K562 (cell line): ENCODE measurements around the gene CPED1. TPM values are rescaled to one million over a fixed set of nuclear protein-coding genes. Genes with fewer than 3 reads are reported as not detected.
"Not testable (repeated sequence)": the region's sequence is repeated elsewhere in the genome, so short reads cannot be mapped to it uniquely, and the experiment has no call there.

Experiments
- ATAC-seq: fragments of 200-7000 bp; cut with Tn5 transposase; 3 replicates; pipeline ENCODE4 v1.9.1; 2020; ENCODE audit warnings: moderate library complexity
- BruUV-seq: library from RNA; stranded (reverse); fragments of 400-500 nt; replicated peaks from 2 replicates; lab custom pipeline; 2021; lab: Mats Ljungman, UMichigan
- CTCF ChIA-PET: fragments of 300-600 bp; formaldehyde crosslinking; extraction: SDS; loops from one replicate; lab custom pipeline; 2021; ENCODE audit warnings: low intra/inter-chr PET ratio; lab: Yijun Ruan, JAX
- POLR2A ChIA-PET: fragments of 300-600, 350-650 bp; sonication (Branson Sonifier 250); formaldehyde crosslinking; extraction: SDS; loops from one replicate; lab custom pipeline; 2021; ENCODE audit warnings: antibody characterized with exemption, inconsistent platforms; lab: Yijun Ruan, JAX
- DNase-seq, 4 experiments: peaks; one replicate each; pipeline versions ENCODE4 v3.0.0 to v3.0.0-alpha.2; 2011 to 2018; ENCODE audit warnings: low spot score in 3 of 4, mixed read lengths in 3 of 4; ENCODE audit errors: extremely low read depth in 1 of 4
- FAIRE-seq: peaks from 2 replicates; lab custom pipeline; 2011; peaks lifted over from hg19 to GRCh38; lab: Jason Lieb, UNC
- H2AFZ ChIP-seq: 2 replicates; pipeline ENCODE4 v1.6.0; 2011; ENCODE audit warnings: low read depth, low read length, control low read depth, inconsistent platforms
- H3K27ac ChIP-seq: fragments of 200-600 bp; 3 replicates; pipeline ENCODE4 v1.8.0; 2011; ENCODE audit warnings: low read depth, mild to moderate bottlenecking, control low read depth, inconsistent platforms, low read length, moderate library complexity, mixed read lengths; ENCODE audit errors: extremely low read depth
- H3K27me3 ChIP-seq, 2 experiments: fragments of 300-600 bp in 1 of 2; 2 replicates in 1 of 2; 3 replicates in 1 of 2; pipeline versions ENCODE4 v1.6.0 to v1.8.0; 2011; ENCODE audit warnings: inconsistent platforms in 2 of 2, low read length in 2 of 2, mild to moderate bottlenecking in 1 of 2, mixed read lengths in 1 of 2, moderate library complexity in 1 of 2; ENCODE audit not compliant: control insufficient read depth in 2 of 2, insufficient read depth in 2 of 2
- H3K36me3 ChIP-seq: fragments of 300-600 bp; 3 replicates; pipeline ENCODE4 v1.8.0; 2011; ENCODE audit warnings: mild to moderate bottlenecking, low read length, inconsistent platforms; ENCODE audit not compliant: control insufficient read depth, insufficient read depth
- H3K4me1 ChIP-seq, 2 experiments: fragments of 200-600 bp in 1 of 2; replicated peaks in 1 of 2; 2 replicates in 1 of 2; 3 replicates in 1 of 2; pipeline versions ENCODE4 v1.5.1 to v1.8.0; 2011; ENCODE audit warnings: inconsistent platforms in 2 of 2, low read length in 2 of 2, mild to moderate bottlenecking in 1 of 2, mixed read lengths in 1 of 2, moderate library complexity in 1 of 2; ENCODE audit not compliant: control insufficient read depth in 2 of 2, insufficient read depth in 2 of 2
- H3K4me2 ChIP-seq: 2 replicates; pipeline ENCODE4 v1.6.1; 2011; ENCODE audit warnings: low read length, control low read depth, inconsistent platforms, mixed read lengths; ENCODE audit not compliant: insufficient read depth
- H3K4me3 ChIP-seq: fragments of 200-600 bp; sonication (generic), shearing (Covaris generic); 2 replicates; pipeline ENCODE4 v1.5.1; 2016; ENCODE audit warnings: control low read depth, inconsistent platforms
- H3K79me2 ChIP-seq: fragments of 200-600 bp; 3 replicates; pipeline ENCODE4 v1.8.0; 2011; ENCODE audit warnings: low read length, inconsistent platforms; ENCODE audit not compliant: control insufficient read depth, insufficient read depth
- H3K9ac ChIP-seq, 2 experiments: 2 replicates each; pipeline versions ENCODE4 v1.6.0 to v1.6.1; 2011; ENCODE audit warnings: low read depth in 2 of 2, low read length in 2 of 2, control low read depth in 1 of 2, inconsistent platforms in 1 of 2, mild to moderate bottlenecking in 1 of 2, mixed read lengths in 1 of 2; ENCODE audit not compliant: insufficient read depth in 1 of 2
- H3K9me1 ChIP-seq: one replicate; pipeline ENCODE4 v1.6.0; 2011; ENCODE audit warnings: inconsistent platforms, mild to moderate bottlenecking, low read length, moderate library complexity; ENCODE audit not compliant: control insufficient read depth, insufficient read depth
- H3K9me3 ChIP-seq: replicated peaks from 2 replicates; pipeline ENCODE4 v1.5.1; 2011; ENCODE audit warnings: low read depth, low read length, inconsistent platforms; ENCODE audit not compliant: control insufficient read depth, insufficient read depth
- H4K20me1 ChIP-seq: replicated peaks from 2 replicates; pipeline ENCODE4 v1.6.1; 2011; ENCODE audit warnings: low read length, inconsistent platforms, mixed read lengths; ENCODE audit not compliant: control insufficient read depth, insufficient read depth
- DMBX1 ChIP-seq: fragments of 250-450 bp; sonication (Bioruptor Pico); IDR thresholded peaks from 2 replicates; pipeline ENCODE4 v1.8.0; 2022; ENCODE audit warnings: inconsistent platforms, mild to moderate bottlenecking, moderate library complexity, borderline replicate concordance
- EHMT2 ChIP-seq: fragments of 450-650 bp; IDR thresholded peaks from 2 replicates; pipeline ENCODE4 v1.6.1; 2018; ENCODE audit warnings: antibody characterized with exemption
- HIVEP1 ChIP-seq: fragments of 250-450 bp; sonication (Bioruptor Pico); IDR thresholded peaks from 2 replicates; pipeline ENCODE4 v1.4.0; 2020; ENCODE audit warnings: mild to moderate bottlenecking
- ILK ChIP-seq: fragments of 450-650 bp; IDR thresholded peaks from 2 replicates; pipeline ENCODE4 v1.6.1; 2016; ENCODE audit warnings: missing genetic modification characterization, low read depth, mild to moderate bottlenecking, missing compliant biosample characterization, moderate library complexity, borderline replicate concordance
- MECOM ChIP-seq: fragments of 250-450 bp; sonication (Bioruptor Pico); IDR thresholded peaks from 2 replicates; pipeline ENCODE4 v1.8.0; 2022; ENCODE audit warnings: inconsistent platforms
- MEF2D ChIP-seq: conservative IDR thresholded peaks from 2 replicates; pipeline ENCODE4 v1.6.1; 2016; ENCODE audit warnings: low read depth, missing genetic modification characterization, missing compliant biosample characterization
- TOE1 ChIP-seq, 2 experiments: fragments of 450-650 bp in 1 of 2; sonication (generic) in 1 of 2; formaldehyde crosslinking in 1 of 2; IDR thresholded peaks; 2 replicates each; pipeline versions ENCODE4 v1.7.1 to v1.8.0; 2016 to 2022; ENCODE audit warnings: borderline replicate concordance in 2 of 2, mild to moderate bottlenecking in 2 of 2, antibody characterized with exemption in 1 of 2, inconsistent platforms in 1 of 2, low read depth in 1 of 2, missing genetic modification reagents in 1 of 2, moderate library complexity in 1 of 2
- TRIM28 ChIP-seq: fragments of 450-650 bp; IDR thresholded peaks from 2 replicates; pipeline ENCODE4 v1.6.1; 2017
- XRCC3 ChIP-seq: fragments of 450-650 bp; IDR thresholded peaks from 2 replicates; pipeline ENCODE4 v1.6.1; 2017; ENCODE audit warnings: mild to moderate bottlenecking, moderate library complexity
- ZNF3 ChIP-seq: fragments of 250-450 bp; sonication (Bioruptor Pico); IDR thresholded peaks from 2 replicates; pipeline ENCODE4 v1.5.0; 2021; ENCODE audit warnings: mild to moderate bottlenecking, moderate library complexity
- ZNF311 ChIP-seq: fragments of 250-450 bp; sonication (Bioruptor Pico); IDR thresholded peaks from 2 replicates; pipeline ENCODE4 v1.4.0; 2020; ENCODE audit warnings: mild to moderate bottlenecking, moderate library complexity
- WGBS: fragments of 100-300 bp; shearing (Covaris generic); methylation state at CpG from one replicate; pipeline ENCODE4 v1.1.6; 2016; ENCODE audit warnings: low coverage, mixed read lengths; ENCODE audit not compliant: insufficient coverage; ENCODE audit errors: missing lambda C conversion rate; 5-methylcytosine and 5-hydroxymethylcytosine counted together
- in situ Hi-C: fragments of 300-500 bp; cut with MboI; formaldehyde crosslinking; loops from 4 replicates; pipeline ENCODE4 v1.15.0; 2018; ENCODE audit warnings: inconsistent platforms, mixed read lengths
- intact Hi-C: fragments of 100-400 bp; cut with micrococcal nuclease; formaldehyde crosslinking; loops from 2 replicates; pipeline ENCODE4 v1.14.2; 2022
- polyA plus RNA-seq, 8 experiments: library from polyadenylated mRNA; depleted of rRNA in 4 of 8; stranded (reverse) in 5 of 8; unstranded in 3 of 8; fragments of >200 nt; fragmentation: Nextera tagmentation in 2 of 8; fragmentation: Illumina TruSeq in 1 of 8; extraction: Ambion mirVana in 2 of 8; extraction: Trizol in 1 of 8; gene quantifications; 2 replicates each; pipeline versions ENCODE4 v1.2.1 to v1.2.3, GENCODE V29; 2011 to 2014; ENCODE audit warnings: inconsistent platforms in 1 of 8, missing spikeins in 1 of 8
- total RNA-seq, 7 experiments: library from RNA; depleted of rRNA in 6 of 7; stranded (reverse); fragments of >200 nt in 6 of 7; fragmentation: Illumina TruSeq in 2 of 7; extraction: Trizol in 2 of 7; gene quantifications; 2 replicates each; pipeline versions ENCODE4 v1.2.1 to v1.2.3, GENCODE V29; 2011 to 2021; ENCODE audit warnings: low replicate concordance in 1 of 7
- TF ChIP-seq, protein P1 (sequence below): fragments of 450-650 bp; IDR thresholded peaks from 2 replicates; pipeline ENCODE4 v1.7.0; 2016; ENCODE audit warnings: borderline replicate concordance
- TF ChIP-seq, protein P2 (sequence below), 2 experiments: fragments of 200-800 bp in 1 of 2; sonication (Bioruptor generic) in 1 of 2; sonication (generic) in 1 of 2; formaldehyde crosslinking in 1 of 2; IDR thresholded peaks in 1 of 2; conservative IDR thresholded peaks in 1 of 2; 2 replicates each; pipeline versions ENCODE4 v1.5.0 to v1.6.1; 2016 to 2020; ENCODE audit warnings: missing compliant biosample characterization in 1 of 2, missing genetic modification characterization in 1 of 2, missing genetic modification reagents in 1 of 2
- TF ChIP-seq, protein P3 (sequence below): fragments of 250-450 bp; sonication (Bioruptor Pico); IDR thresholded peaks from 2 replicates; pipeline ENCODE4 v1.5.0; 2021; ENCODE audit warnings: mild to moderate bottlenecking, moderate library complexity

CPED1 gene
- total and polyA plus RNA-seq, 9 of the 15 experiments (the other 6 are each of a cell fraction or from before 2014, with no cell fraction given) = 195 to 393 (median 290) TPM

DNA sequence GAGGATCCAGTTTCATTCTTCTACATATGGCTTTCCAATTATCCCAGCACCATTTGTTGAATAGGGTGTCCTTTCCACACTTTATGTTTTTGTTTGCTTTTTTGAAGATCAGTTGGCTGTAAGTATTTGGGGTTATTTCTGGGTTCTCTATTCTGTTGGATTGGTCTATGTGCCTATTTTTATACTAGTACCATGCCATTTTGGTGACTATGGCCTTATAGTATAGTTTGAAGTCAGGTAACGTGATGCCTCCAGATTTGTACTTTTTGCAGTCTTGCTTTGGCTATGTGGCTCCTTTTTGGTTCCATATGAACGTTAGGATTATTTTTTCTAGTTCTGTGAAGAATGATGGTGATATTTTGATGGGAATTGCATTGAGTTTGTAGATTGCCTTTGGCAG lies 48.8 kb downstream of the CPED1 start:
- POLR2A ChIA-PET = interaction anchor here (2.2 to 2.9 kb wide), 2 partner anchors 9 to 13 kb away, joined by 6 to 21 read pairs; no protein-coding TSS in a partner anchor
- intact Hi-C loops; TF ChIP-seq TOE1 (CRISPR knock-in tag; IDR thresholded peaks at IDR 0.05; ENCODE audit: borderline replicate concordance, low read depth): not testable (repeated sequence)
- 0 out of 2 replicates have a peak, but pooled peaks have one; percentile 15 for TF ChIP-seq ZNF3 (CRISPR knock-in tag)
- TF ChIP-seq ILK = 0 out of 2 replicates have a peak, but pooled peaks have one; percentile 16
- TF ChIP-seq, protein P1, sequence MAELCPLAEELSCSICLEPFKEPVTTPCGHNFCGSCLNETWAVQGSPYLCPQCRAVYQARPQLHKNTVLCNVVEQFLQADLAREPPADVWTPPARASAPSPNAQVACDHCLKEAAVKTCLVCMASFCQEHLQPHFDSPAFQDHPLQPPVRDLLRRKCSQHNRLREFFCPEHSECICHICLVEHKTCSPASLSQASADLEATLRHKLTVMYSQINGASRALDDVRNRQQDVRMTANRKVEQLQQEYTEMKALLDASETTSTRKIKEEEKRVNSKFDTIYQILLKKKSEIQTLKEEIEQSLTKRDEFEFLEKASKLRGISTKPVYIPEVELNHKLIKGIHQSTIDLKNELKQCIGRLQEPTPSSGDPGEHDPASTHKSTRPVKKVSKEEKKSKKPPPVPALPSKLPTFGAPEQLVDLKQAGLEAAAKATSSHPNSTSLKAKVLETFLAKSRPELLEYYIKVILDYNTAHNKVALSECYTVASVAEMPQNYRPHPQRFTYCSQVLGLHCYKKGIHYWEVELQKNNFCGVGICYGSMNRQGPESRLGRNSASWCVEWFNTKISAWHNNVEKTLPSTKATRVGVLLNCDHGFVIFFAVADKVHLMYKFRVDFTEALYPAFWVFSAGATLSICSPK = 0 out of 2 replicates have a peak, but pooled peaks have one; percentile 51
- 0 out of 2 replicates have a peak, but pooled peaks have one; percentile 14 for TF ChIP-seq TOE1 (IDR thresholded peaks at IDR 0.05; ENCODE audit: borderline replicate concordance)
- 0 out of 2 replicates have a peak, but pooled peaks have one; percentile 27 for TF ChIP-seq MEF2D (tag)
- TF ChIP-seq DMBX1 (CRISPR knock-in tag) = peak; percentile 39; the same call in 1 of the 2 replicates
- peak; percentile 42; the same call in 1 of the 2 replicates for TF ChIP-seq ZNF311 (CRISPR knock-in tag)
- TF ChIP-seq, protein P2, sequence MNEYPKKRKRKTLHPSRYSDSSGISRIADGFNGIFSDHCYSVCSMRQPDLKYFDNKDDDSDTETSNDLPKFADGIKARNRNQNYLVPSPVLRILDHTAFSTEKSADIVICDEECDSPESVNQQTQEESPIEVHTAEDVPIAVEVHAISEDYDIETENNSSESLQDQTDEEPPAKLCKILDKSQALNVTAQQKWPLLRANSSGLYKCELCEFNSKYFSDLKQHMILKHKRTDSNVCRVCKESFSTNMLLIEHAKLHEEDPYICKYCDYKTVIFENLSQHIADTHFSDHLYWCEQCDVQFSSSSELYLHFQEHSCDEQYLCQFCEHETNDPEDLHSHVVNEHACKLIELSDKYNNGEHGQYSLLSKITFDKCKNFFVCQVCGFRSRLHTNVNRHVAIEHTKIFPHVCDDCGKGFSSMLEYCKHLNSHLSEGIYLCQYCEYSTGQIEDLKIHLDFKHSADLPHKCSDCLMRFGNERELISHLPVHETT (CRISPR knock-in tag; conservative IDR thresholded peaks at IDR 0.05 in 1 of 2, IDR thresholded peaks at IDR 0.05 in 1 of 2) = 0 out of 4 replicates have a peak, but pooled peaks of 1 of the 2 experiments have one; percentile 31
- TF ChIP-seq, protein P3, sequence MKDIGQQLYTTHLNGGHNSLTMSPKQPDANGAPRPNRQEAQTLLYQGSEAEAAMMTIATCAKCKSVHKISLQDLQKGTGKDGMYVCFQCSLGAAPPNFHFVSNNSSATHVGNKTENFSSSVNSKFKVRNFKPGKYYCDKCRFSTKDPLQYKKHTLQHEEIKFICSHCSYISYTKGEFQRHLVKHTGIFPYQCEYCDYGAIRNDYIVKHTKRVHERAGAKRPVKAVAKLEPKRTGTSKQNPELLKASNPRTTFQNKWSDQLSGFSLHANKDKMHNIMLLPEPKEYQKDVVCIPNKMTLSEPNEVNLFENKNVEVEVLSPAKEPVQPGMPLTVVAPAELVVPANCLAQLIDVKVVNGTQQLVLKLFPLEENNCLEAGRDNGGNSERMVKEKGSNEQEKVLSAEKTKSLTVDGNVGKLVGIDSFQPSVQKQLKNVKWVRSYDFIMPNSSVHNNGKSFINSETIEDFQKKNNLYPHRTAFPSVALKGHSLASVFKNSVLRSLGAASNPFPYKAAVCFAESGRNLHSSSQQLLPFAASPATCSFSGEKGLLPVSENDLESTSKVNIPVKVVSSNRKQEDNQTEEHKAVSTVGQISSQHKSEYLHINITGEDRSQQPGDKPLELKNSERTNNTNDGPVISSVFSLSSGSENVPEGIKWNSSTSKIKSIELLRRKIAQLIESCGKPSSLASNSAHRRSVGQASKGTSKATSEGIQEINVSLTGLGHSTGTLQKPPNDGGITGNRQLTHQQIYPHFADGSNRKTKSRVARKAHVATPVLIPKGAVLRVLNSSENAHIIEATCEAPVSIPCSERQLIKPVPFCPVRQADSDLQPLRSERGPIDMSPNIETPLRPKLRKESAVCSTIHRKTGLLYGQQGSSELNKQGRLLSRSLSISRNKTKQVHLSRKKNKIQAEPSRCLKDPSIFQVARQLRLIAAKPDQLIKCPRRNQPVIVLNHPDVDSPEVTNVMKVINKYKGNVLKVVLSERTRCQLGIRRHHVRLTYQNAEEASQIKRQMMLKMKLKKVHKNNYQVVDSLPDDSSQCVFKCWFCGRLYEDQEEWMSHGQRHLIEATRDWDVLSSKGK (CRISPR knock-in tag) = peak; percentile 78; the same call in 1 of the 2 replicates
- 0 out of 2 replicates have a peak, but pooled peaks have one; percentile 8 for TF ChIP-seq TRIM28
- TF ChIP-seq HIVEP1 = 0 out of 2 replicates have a peak, but pooled peaks have one; percentile 12
- peak; percentile 35; the same call in 1 of the 2 replicates for TF ChIP-seq MECOM
- peak; percentile 62; the same call in 1 of the 2 replicates for TF ChIP-seq XRCC3
- TF ChIP-seq EHMT2 = 0 out of 2 replicates have a peak, but pooled peaks have one; percentile 7

More for the DNA sequence above, 48.8 kb downstream of the CPED1 start:
- Histone ChIP-seq H3K27ac (peak overlapping the region; percentile 88), H3K4me1 (peaks cover 14 to 50% of the 10 kb centered on the region in 2 experiments; a peak in 4 of 5 replicates), H3K79me2 (peaks cover 99% of the 10 kb centered on the region), H3K4me2 (peak overlapping the region; percentile 72), H3K36me3 (peaks cover 45% of the 10 kb centered on the region)
- CTCF ChIA-PET, H2AFZ ChIP-seq, H3K27me3 ChIP-seq, H3K9me1 ChIP-seq, BruUV-seq, ATAC-seq, H3K4me3 ChIP-seq, H4K20me1 ChIP-seq, H3K9ac ChIP-seq, in situ Hi-C loops, FAIRE-seq, DNase-seq, H3K9me3 ChIP-seq: not testable (repeated sequence)
- 33% methylated on average over 2 of the region's 2 CpGs for WGBS
